ENCODE measurements around the gene THEM5. TPM values are rescaled to one million over a fixed set of nuclear protein-coding genes. Genes with fewer than 3 reads are reported as not detected.

The THEM5 gene
- total RNA-seq, 1 experiment from 2014 or later: not detected

GRCh38 chr1:151831256-151831591 is 22.3 kb downstream of the THEM5 start:
- H3K79me2 ChIP-seq (ENCODE audit: low read depth): no peaks in the 10 kb centered on the region
- H3K9me2 ChIP-seq (ENCODE audit: insufficient read depth): no peaks in the 10 kb centered on the region
- no peaks in the 10 kb centered on the region for H4K20me1 ChIP-seq (ENCODE audit: insufficient read depth)
- H3K36me3 ChIP-seq (ENCODE audit: low read depth): no peaks in the 10 kb centered on the region
- no peaks in the 10 kb centered on the region for H3K9me3 ChIP-seq (ENCODE audit: insufficient read depth, low read depth)
- intact Hi-C loops (cut with micrococcal nuclease; ENCODE audit: unreplicated experiment): loop anchor here (10.0 kb wide), 1 partner anchor 546 kb away; the partner anchor contains the start of gene ZNF687
- BruUV-seq (replicated peaks): no TSS peak
- peaks cover 6% of the 10 kb centered on the region; the same call in 1 of the 2 replicates for H3F3A ChIP-seq (ENCODE audit: insufficient read depth, low read depth)
- H3K4me3 ChIP-seq: no peak overlapping the region
- no peak overlapping the region for H3K27ac ChIP-seq
- no peak for DNase-seq
- POLR2A ChIA-PET (ENCODE audit: unreplicated experiment): no interaction called here
- CTCF ChIA-PET: interaction anchor here (0.7 to 1.0 kb wide), 2 partner anchors 9 to 261 kb away, joined by 4 read pairs; partner anchors contain the start of gene C2CD4D
- H2AFZ ChIP-seq: no peak overlapping the region
- TF ChIP-seq EZH2 (IDR thresholded peaks at IDR 0.05; ENCODE audit: low read depth): no peak
- TF ChIP-seq, protein P1, sequence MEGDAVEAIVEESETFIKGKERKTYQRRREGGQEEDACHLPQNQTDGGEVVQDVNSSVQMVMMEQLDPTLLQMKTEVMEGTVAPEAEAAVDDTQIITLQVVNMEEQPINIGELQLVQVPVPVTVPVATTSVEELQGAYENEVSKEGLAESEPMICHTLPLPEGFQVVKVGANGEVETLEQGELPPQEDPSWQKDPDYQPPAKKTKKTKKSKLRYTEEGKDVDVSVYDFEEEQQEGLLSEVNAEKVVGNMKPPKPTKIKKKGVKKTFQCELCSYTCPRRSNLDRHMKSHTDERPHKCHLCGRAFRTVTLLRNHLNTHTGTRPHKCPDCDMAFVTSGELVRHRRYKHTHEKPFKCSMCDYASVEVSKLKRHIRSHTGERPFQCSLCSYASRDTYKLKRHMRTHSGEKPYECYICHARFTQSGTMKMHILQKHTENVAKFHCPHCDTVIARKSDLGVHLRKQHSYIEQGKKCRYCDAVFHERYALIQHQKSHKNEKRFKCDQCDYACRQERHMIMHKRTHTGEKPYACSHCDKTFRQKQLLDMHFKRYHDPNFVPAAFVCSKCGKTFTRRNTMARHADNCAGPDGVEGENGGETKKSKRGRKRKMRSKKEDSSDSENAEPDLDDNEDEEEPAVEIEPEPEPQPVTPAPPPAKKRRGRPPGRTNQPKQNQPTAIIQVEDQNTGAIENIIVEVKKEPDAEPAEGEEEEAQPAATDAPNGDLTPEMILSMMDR (conservative IDR thresholded peaks at IDR 0.05): no peak
- H3K4me1 ChIP-seq (replicated peaks; ENCODE audit: insufficient read depth): peaks cover 36% of the 10 kb centered on the region
- no peaks in the 10 kb centered on the region for H3K27me3 ChIP-seq (ENCODE audit: insufficient read depth, low read depth)
- H3K4me2 ChIP-seq: 0 out of 2 replicates have a peak overlapping the region, but pooled peaks have one; percentile 31

- CTCF ChIA-PET: interaction anchor here (0.6 to 1.0 kb wide), 3 partner anchors 10 to 210 kb away, joined by 3 to 4 read pairs (median 4); partner anchors contain the start of gene C2CD4D
- no TSS peak for BruUV-seq (replicated peaks)
- H3K36me3 ChIP-seq (ENCODE audit: low read depth): no peaks in the 10 kb centered on the region
- peaks cover 38% of the 10 kb centered on the region for H3K4me1 ChIP-seq (replicated peaks; ENCODE audit: insufficient read depth)
- H4K20me1 ChIP-seq (ENCODE audit: insufficient read depth): no peaks in the 10 kb centered on the region
- POLR2A ChIA-PET (ENCODE audit: unreplicated experiment): interaction anchor here (0.6 kb wide), 2 partner anchors 8 to 66 kb away, joined by 3 to 6 read pairs; no protein-coding TSS in a partner anchor
- H2AFZ ChIP-seq: no peak overlapping the region
- intact Hi-C loops (cut with micrococcal nuclease; ENCODE audit: unreplicated experiment): loop anchor here (10.0 kb wide), 1 partner anchor 545 kb away; the partner anchor contains the start of gene ZNF687
- no peaks in the 10 kb centered on the region for H3K9me2 ChIP-seq (ENCODE audit: insufficient read depth)
- H3K27me3 ChIP-seq (ENCODE audit: insufficient read depth, low read depth): no peaks in the 10 kb centered on the region
- no peak for TF ChIP-seq EZH2 (IDR thresholded peaks at IDR 0.05; ENCODE audit: low read depth)
- TF ChIP-seq, protein P1 (conservative IDR thresholded peaks at IDR 0.05): no peak
- no peak overlapping the region for H3K4me2 ChIP-seq
- H3K79me2 ChIP-seq (ENCODE audit: low read depth): no peaks in the 10 kb centered on the region
- no peak overlapping the region for H3K4me3 ChIP-seq
- no peaks in the 10 kb centered on the region for H3K9me3 ChIP-seq (ENCODE audit: insufficient read depth, low read depth)
- no peak overlapping the region for H3K27ac ChIP-seq
- H3F3A ChIP-seq (ENCODE audit: insufficient read depth, low read depth): no peaks in the 10 kb centered on the region
- DNase-seq: no peak
Observed at GRCh38 chr1:151830055-151830454, 23.5 kb downstream of the THEM5 start.

DNA sequence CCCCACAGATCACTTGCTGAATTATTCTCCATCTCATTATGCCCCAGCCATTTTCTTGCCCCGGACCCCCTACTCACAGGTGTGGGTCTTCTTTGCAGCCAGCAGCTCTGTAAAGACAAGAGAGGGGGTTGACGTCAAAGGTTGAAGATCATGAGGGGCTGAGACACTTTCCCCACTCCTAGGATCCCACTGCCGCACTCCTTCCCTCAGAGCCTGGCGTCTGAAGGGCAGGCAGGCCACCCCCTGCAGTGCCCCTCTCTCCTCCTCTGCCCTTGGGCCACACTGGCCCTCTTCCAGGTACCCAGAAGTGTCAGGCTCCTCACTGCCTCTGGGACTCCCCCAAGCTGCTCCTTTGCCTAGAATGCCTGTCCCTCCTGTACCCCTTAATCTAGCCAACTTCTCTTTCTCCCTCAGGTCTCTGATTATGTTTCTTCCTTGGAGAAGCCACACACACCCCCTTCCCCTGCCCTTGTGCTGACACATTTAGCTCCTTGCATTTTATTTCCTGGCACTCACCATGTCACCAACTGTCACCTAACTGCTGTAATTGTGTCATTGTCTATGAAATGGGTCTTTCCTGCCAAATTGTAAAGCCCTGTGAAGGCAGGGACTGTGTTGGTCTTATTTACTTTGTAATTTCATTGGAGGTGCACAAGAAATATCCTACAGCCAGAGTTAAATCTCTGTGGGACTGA is 24.0 kb downstream of the THEM5 start:
- no peak for DNase-seq
- H3K9me3 ChIP-seq (ENCODE audit: insufficient read depth, low read depth): no peaks in the 10 kb centered on the region
- H3K27me3 ChIP-seq (ENCODE audit: insufficient read depth, low read depth): no peaks in the 10 kb centered on the region
- no TSS peak for BruUV-seq (replicated peaks)
- no peaks in the 10 kb centered on the region for H3K9me2 ChIP-seq (ENCODE audit: insufficient read depth)
- H3K27ac ChIP-seq: no peak overlapping the region
- H3K4me2 ChIP-seq: no peak overlapping the region
- H3K36me3 ChIP-seq (ENCODE audit: low read depth): no peaks in the 10 kb centered on the region
- H3F3A ChIP-seq (ENCODE audit: insufficient read depth, low read depth): no peaks in the 10 kb centered on the region
- ChIA-PET POLR2A (ENCODE audit: unreplicated experiment) (no interaction called here), CTCF (interaction anchor here (0.6 to 0.7 kb wide), 2 partner anchors 14 to 42 kb away, joined by 4 read pairs; no protein-coding TSS in a partner anchor)
- H4K20me1 ChIP-seq (ENCODE audit: insufficient read depth): no peaks in the 10 kb centered on the region
- no peaks in the 10 kb centered on the region for H3K79me2 ChIP-seq (ENCODE audit: low read depth)
- no peak overlapping the region for H3K4me3 ChIP-seq
- intact Hi-C loops (cut with micrococcal nuclease; ENCODE audit: unreplicated experiment): loop anchor here (2.0 to 10.0 kb wide), 2 partner anchors 87 to 545 kb away; partner anchors contain the start of gene ZNF687
- peaks cover 38% of the 10 kb centered on the region for H3K4me1 ChIP-seq (replicated peaks; ENCODE audit: insufficient read depth)
- no peak overlapping the region for H2AFZ ChIP-seq
- TF ChIP-seq, protein P1 (conservative IDR thresholded peaks at IDR 0.05): no peak
- TF ChIP-seq EZH2 (IDR thresholded peaks at IDR 0.05; ENCODE audit: low read depth): no peak

Data from PC-9 (cell line).